Heart right ventricle (tissue), 16 donors: ENCODE data around the gene ZNF384. TPM values are rescaled to one million over a fixed set of nuclear protein-coding genes. Genes with fewer than 3 reads are reported as not detected.
A peak's percentile ranks its signal among the peaks of the same experiment; 100 is the strongest.

Experiments
- ATAC-seq, 8 donors: fragments of 200-7000 bp; cut with Tn5 transposase; one replicate each; pipeline ENCODE4 v1.9.1; 2020; ENCODE audit warnings: mild to moderate bottlenecking in 8 of 8, moderate library complexity in 8 of 8, moderate number of reproducible peaks in 1 of 8
- DNase-seq, 2 donors: peaks; one replicate each; pipeline ENCODE4 v3.0.0-alpha.2; 2020
- H3K27ac ChIP-seq, 10 donors: fragments of 200-600 bp; sonication (generic) in 2 of 10; one replicate each; pipeline versions ENCODE4 v1.5.0 to v1.8.0; 2020 to 2022; ENCODE audit warnings: mild to moderate bottlenecking in 3 of 10
- H3K27me3 ChIP-seq, 7 donors: fragments of 200-600 bp; one replicate each; pipeline ENCODE4 v1.8.0; 2021 to 2022; ENCODE audit warnings: mild to moderate bottlenecking in 2 of 7
- H3K36me3 ChIP-seq, 9 donors: fragments of 200-600 bp; sonication (generic) in 1 of 9; one replicate each; pipeline versions ENCODE4 v1.5.0 to v1.8.0; 2020 to 2022; ENCODE audit warnings: mild to moderate bottlenecking in 2 of 9
- H3K4me1 ChIP-seq, 9 donors: fragments of 200-600 bp; sonication (generic) in 1 of 9; one replicate each; pipeline versions ENCODE4 v1.5.0 to v1.8.0; 2020 to 2022; ENCODE audit warnings: mild to moderate bottlenecking in 4 of 9
- H3K4me3 ChIP-seq, 10 donors: fragments of 200-600 bp; sonication (generic) in 2 of 10; one replicate each; pipeline versions ENCODE4 v1.5.0 to v1.8.0; 2020 to 2022; ENCODE audit warnings: mild to moderate bottlenecking in 7 of 10, moderate library complexity in 2 of 10
- H3K9me3 ChIP-seq, 11 donors: fragments of 200-600 bp in 10 of 11; sonication (generic) in 2 of 11; one replicate each; pipeline versions ENCODE4 v1.5.0 to v1.8.0; 2013 to 2022; ENCODE audit warnings: mild to moderate bottlenecking in 2 of 11, control low read depth in 1 of 11, moderate library complexity in 1 of 11
- CTCF ChIP-seq, 9 donors: fragments of 200-600 bp; sonication (generic) in 2 of 9; IDR thresholded peaks; one replicate each; pipeline versions ENCODE4 v1.5.0 to v1.8.0; 2021 to 2022; ENCODE audit warnings: antibody characterized with exemption in 9 of 9, mild to moderate bottlenecking in 5 of 9, moderate library complexity in 1 of 9
- WGBS, 2 donors: extraction: QIAGEN DNeasy Blood & Tissue Kit; methylation state at CpG; one replicate each; pipeline ENCODE4 v1.1.7; 2013; ENCODE audit warnings: inconsistent platforms in 1 of 2; 5-methylcytosine and 5-hydroxymethylcytosine counted together
- intact Hi-C, 10 donors: fragments of 100-400 bp; cut with DNase I; formaldehyde crosslinking; loops; one replicate each; pipeline versions ENCODE4 v1.11.1 to v1.14.2; 2022
- polyA plus RNA-seq, 2 donors: library from polyadenylated mRNA; stranded (reverse); fragments of 200-250 nt; gene quantifications; one replicate each; pipeline ENCODE4 v1.2.3, GENCODE V29; 2013
- total RNA-seq, 10 donors: library from RNA; stranded (reverse); fragmentation: NEBNext Ultra II Directional in 3 of 10; extraction: Animal tissue kit (Norgen Biotek cat#: 25700) in 3 of 10; gene quantifications; one replicate each; pipeline versions ENCODE4 v1.2.1 to v1.2.4, GENCODE V29; 2021 to 2023
- donor health status: Arrhythmogenic right ventricular cardiomyopathy.
- donor health status: ischemic (EF 13 %, LVEDD 7.1; RV severe dilation, severe dysfunction).
- donor health status: healthy with polysubstance abuse.
- donor health status: DM: no; HTN: yes; CAD: no.
- donor health status: DM: no; HTN: no; CAD: no.
- donor health status: ischemic (EF 25% LVEDD 6.9; RV normal size, moderate dysfunction).
- donor health status: ischemic (EF 25% LVEDD 5.7; RV mildly dilated, moderate dysfunction).
- donor health status: healthy.
- donor health status: DM: yes; HTN: yes; CAD: no.
- donor health status: Ischemic cardiomyopathy.
- donor health status: ischemic (EF 35%, LVEDD 5.7; RV mildly dilated, moderate dysfunction).
- donor health status: nonischemic (EF 11% LVEDD 7.7; RV severe dilation, severe dysfunction).
- donor health status: DM: yes; HTN: yes; CAD: no.
- donor health status: PGD.
- donor health status: ischemic (EF 29% LVEDD 5.4; RV normal size, mild dysfunction).
- donor health status: nonischemic (EF 23%, LVEDD 6.1; RV moderate dilation, normal function).

Gene ZNF384
- total and polyA plus RNA-seq, 12 donors, result 17.6 to 36.0 (median 28.7) TPM

GRCh38 chr12:6672143-6672542 lies 17.0 kb downstream of the ZNF384 start:
- H3K4me3 ChIP-seq, result no peak overlapping the region
- 89 to 90% methylated on average over 18 of the region's 18 CpGs for WGBS, 2 donors
- no peak for DNase-seq
- no peak for TF ChIP-seq CTCF (IDR thresholded peaks at IDR 0.05)
- no peaks in the 10 kb centered on the region for H3K27me3 ChIP-seq
- no peak overlapping the region for H3K27ac ChIP-seq
- intact Hi-C loops, result no loop called here
- ATAC-seq, result peak in 3 of 8 donors; percentile 6 to 58 (median 22)
- H3K36me3 ChIP-seq, result peaks cover 4 to 100% (median 84%) of the 10 kb centered on the region in 9 donors
- H3K4me1 ChIP-seq, result no peaks in the 10 kb centered on the region
- H3K9me3 ChIP-seq, result no peaks in the 10 kb centered on the region

GRCh38 chr12:6667559-6668210 lies 21.5 kb downstream of the ZNF384 start:
- no peak for ATAC-seq
- Histone ChIP-seq H3K4me1 (peaks cover 0 to 10% (median 0%) of the 10 kb centered on the region in 9 donors), H3K27ac (no peak overlapping the region), H3K9me3 (no peaks in the 10 kb centered on the region), H3K36me3 (peaks cover 4 to 70% (median 59%) of the 10 kb centered on the region in 9 donors), H3K27me3 (no peaks in the 10 kb centered on the region), H3K4me3 (no peak overlapping the region)
- WGBS, 2 donors, result 82 to 85% methylated on average over 8 of the region's 8 CpGs
- no peak for TF ChIP-seq CTCF (IDR thresholded peaks at IDR 0.05)
- intact Hi-C loops, result no loop called here
- DNase-seq, result no peak

- intact Hi-C loops, result no loop called here
- no peaks in the 10 kb centered on the region for H3K9me3 ChIP-seq
- H3K27me3 ChIP-seq, result no peaks in the 10 kb centered on the region
- H3K27ac ChIP-seq, result no peak overlapping the region
- no peak overlapping the region for H3K4me3 ChIP-seq
- H3K4me1 ChIP-seq, result peaks cover 0 to 23% (median 12%) of the 10 kb centered on the region in 9 donors
- 97 to 100% methylated on average over 2 of the region's 2 CpGs for WGBS, 2 donors
- ATAC-seq, result no peak
- TF ChIP-seq CTCF (IDR thresholded peaks at IDR 0.05), result no peak
- peaks cover 4 to 55% (median 46%) of the 10 kb centered on the region in 9 donors for H3K36me3 ChIP-seq
- no peak for DNase-seq
Observed at GRCh38 chr12:6666211-6666610, 23.0 kb downstream of the ZNF384 start.

- intact Hi-C loops, result loop anchor here in 7 of 10 donors (5.0 kb wide), 3 partner anchors 48 to 58 kb away; partner anchors contain the start of genes COPS7A (in 3 of the 7) and CHD4 (in 1 of the 7)
- Histone ChIP-seq H3K4me1 (peaks cover 0 to 31% (median 15%) of the 10 kb centered on the region in 9 donors), H3K4me3 (no peak overlapping the region), H3K9me3 (no peaks in the 10 kb centered on the region), H3K27ac (no peak overlapping the region), H3K27me3 (no peaks in the 10 kb centered on the region), H3K36me3 (peaks cover 0 to 43% (median 33%) of the 10 kb centered on the region in 9 donors)
- DNase-seq (no peak), ATAC-seq (no peak)
- TF ChIP-seq CTCF (IDR thresholded peaks at IDR 0.05), result no peak
- WGBS, 2 donors, result 80 to 94% methylated on average over 2 of the region's 2 CpGs
Observed at GRCh38 chr12:6664902-6665301, 24.3 kb downstream of the ZNF384 start.
